HG03575 (cell line): ENCODE results near the gene BTBD16.

Source experiments
- ATAC-seq: cut with Tn5 transposase; IDR thresholded peaks from one replicate; pipeline ENCODE4 v1.9.1; 2021; ENCODE audit not compliant: unreplicated experiment, insufficient number of reproducible peaks, low FRiP score; ENCODE audit errors: extremely low read depth

BTBD16 gene

DNA sequence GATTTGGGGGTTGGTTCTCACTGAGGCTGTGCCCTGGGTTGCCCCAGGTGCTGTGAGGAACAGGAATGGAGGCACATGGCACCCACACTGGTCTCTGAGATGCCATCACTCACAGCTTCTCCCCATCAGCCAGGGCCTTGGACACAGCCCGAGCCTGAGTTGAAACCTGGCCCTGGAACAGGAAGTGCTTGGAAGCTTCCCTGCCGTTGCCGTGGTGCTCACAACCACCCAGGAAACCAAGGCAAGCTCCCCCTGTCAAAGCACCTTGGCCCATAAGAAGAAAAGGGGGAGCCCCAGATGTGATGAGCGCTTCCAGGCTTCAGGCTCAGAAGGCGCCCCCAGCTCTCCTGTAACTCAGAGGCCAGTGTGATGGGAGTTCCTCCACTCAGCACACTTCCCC is at the start of gene BTBD16:
Gene BTBD16 (plus strand): TSS at position 221 of the 400 bp plus-strand sequence. CDS start 3,786 bp downstream, outside the sequence.
- no peak for ATAC-seq

DNA sequence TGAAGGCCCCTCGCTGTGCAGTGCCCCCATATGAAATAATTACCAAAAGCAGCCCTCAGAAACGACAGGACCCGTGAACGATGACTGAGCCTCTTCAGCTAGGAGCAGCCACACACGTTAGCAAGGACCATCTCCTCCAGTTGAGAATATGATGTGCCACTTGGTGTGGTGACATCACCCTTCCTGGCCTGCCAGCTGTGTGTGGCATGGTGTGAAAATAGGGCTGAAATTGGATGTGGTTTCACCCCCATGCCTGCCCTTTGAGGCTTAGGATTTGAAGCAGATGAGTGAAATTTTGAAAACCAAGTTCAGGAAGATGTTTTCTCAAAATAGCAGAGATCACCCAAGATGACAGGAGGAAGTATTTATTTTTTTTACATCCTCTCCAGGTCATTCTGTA is 49.1 kb upstream of the BTBD16 start:
- ATAC-seq: no peak

DNA sequence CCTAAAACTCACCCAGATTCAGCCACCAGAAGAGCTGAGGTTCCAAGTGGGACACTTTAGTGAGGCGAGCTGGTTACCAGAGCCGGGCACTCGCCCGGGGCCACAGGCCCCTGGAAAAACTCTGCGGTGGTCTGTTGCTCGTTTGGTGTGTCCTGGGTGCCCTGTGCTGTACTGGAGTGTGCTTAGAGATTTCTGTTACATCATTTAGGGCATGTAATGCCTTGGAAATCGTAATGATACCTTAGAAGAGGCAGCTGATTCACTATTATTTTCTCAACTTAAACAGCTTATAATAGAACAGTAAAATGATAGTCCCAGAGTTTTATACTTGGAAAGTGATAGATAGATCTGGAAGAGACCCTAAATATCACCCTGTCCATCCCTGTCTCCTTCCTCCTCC is 48.5 kb upstream of the BTBD16 start:
- no peak for ATAC-seq

DNA sequence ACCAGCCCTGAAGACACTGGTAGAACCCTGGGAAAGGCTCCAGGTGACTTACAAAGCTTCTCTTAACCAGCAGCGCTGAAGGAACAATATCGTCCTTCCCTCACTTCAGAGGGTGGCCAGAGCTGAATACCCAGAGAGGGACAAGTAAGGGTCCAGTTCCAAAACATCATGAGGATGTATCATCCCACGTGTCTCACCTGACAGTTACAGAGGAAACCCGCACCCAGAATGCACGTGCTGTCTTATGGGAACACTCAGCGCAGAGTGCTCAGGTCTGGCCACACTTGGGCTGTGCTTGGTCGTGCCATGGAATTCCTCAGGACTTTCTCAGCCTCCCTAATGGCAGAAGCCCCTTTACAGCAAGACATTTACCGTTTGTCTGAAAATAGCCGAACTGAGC is 46.9 kb upstream of the BTBD16 start:
- ATAC-seq: no peak

- ATAC-seq: no peak
Observed at GRCh38 chr10:122225330-122225729, 45.8 kb upstream of the BTBD16 start.

- no peak for ATAC-seq
Observed at GRCh38 chr10:122227754-122228153, 43.3 kb upstream of the BTBD16 start.

DNA sequence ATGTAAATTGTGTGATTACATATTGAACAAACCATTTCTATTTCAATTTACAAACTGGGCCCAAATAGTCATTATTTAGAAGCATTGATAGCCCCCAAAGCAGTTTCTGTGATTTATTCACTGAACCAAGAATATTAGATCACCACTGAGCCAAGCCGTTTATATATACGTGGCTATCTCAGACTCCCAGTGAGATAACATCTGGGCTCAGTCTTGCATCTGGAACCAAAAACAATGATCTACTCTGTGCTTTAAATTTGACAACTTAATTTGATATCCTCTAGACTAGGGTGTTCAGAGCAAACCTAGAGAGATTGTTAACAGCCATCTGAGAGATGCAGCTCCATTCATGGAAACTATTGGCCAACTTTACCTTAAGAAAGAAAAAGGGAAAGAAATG is 41.4 kb upstream of the BTBD16 start:
- ATAC-seq: no peak

- no peak for ATAC-seq
Observed at GRCh38 chr10:122230222-122230621, 40.9 kb upstream of the BTBD16 start.

DNA sequence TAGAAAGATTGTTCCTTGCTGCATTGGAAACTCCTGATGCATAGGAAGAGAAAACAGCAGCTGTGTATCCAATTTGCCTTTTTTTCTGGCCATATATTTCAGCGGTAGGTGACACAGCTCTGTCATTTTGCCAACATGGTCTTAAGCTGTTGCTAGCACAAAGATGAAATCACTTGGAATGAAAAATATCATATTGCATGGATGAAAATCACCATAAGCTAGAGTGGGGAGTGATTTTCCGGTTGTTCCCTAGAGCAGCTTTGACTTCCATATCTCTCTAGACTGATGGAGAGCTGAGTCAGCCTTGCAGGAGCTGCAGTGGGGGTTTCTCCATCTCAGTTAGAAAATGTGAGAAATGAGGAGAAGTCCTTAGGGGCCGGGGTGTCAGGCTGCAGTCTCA is 38.3 kb upstream of the BTBD16 start:
- no peak for ATAC-seq

DNA sequence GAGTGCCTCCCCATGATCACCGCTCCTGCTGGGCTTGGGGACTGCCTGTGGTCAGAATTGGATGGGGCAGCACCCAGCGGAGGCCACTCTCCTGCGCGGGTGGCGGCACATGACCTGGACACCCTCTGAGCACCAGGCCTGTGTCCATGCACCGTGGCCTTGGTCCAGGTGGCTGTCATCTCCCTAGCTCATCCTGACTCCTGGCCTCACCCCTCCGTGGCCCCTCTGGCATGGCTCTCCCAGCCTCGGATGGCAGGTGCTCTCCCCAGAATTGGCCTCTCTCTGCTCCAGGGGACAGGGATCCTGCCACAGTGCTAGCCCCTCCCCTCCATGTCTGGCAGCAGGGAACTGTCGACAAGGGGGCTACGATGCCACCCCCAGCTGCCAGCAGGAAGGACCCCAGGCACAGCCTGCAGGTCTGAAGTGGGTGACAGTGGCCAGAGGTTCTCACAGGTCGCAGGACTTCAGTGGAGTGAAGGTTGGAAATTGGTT is 37.2 kb upstream of the BTBD16 start:
- no peak for ATAC-seq

DNA sequence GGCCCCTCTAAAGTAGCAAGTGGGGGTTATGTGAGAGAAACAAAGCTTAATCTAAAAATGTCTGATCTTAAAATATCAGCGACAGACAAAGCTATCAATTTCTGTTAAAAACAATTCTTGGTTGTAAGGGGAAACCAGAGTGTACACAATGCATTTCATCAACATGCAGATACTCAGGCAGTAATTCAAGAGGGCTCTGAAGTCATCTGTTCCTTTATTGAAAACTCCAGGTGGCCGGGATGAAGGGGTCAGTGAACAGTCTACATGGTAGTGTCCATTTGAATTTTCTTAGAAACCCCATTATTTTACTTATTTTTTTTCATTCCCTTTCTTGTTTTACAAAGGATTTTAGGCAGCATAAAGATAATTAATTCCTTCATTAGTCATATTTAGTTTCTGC is 36.7 kb upstream of the BTBD16 start:
- ATAC-seq: no peak

DNA sequence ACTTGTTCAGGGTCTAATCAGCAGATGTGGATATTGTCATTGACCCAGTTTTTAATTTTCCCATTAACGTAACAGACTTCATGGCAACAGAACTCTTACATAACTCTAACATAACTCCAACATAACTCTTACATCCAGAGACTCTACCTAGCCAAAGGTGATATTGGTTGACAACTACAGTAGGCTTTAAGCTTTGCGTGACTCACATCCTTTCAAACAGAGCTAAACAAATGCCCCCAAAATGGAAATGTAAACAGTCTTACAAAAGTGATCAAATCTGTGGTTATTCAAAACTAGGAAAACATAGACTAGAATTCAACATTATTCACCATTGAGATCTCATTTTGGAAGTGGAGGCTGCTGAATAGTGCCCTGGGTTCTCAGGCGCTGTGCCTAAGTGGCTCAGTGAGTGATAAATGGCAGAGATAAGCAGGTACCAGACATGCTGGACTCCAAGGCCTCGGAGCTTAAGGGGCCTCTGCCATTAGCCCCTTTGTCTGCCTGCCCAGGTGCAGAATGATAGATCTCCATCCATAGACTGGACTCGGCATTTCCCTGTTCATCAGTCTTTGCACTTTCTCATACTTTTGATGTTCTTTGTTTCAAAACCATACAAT is 34.3 kb upstream of the BTBD16 start:
- no peak for ATAC-seq

- ATAC-seq: no peak
Observed at GRCh38 chr10:122237331-122237990, 33.6 kb upstream of the BTBD16 start.

GRCh38 chr10:122239578-122240257 is 31.4 kb upstream of the BTBD16 start:
- no peak for ATAC-seq

- no peak for ATAC-seq
Observed at GRCh38 chr10:122240401-122240800, 30.7 kb upstream of the BTBD16 start.

DNA sequence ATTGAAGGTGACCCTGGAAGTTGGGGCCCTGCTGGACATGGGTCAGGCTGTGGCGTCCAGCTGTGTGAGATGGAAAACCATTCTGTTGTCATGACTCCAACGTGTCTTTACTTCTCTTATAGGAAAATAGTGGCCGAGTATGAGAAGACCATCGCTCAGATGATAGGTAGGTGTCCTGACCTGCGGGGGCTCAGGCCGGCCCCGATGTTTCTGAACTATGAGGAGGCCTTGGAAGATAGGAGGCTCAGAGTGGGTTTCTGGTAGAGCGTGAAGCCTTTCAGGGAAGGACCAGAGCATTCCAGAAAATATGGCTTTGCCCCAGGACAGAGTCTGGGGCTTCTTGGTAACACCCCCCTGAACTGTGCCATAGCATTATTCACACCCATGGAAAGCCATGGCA is 29.3 kb upstream of the BTBD16 start:
- no peak for ATAC-seq

DNA sequence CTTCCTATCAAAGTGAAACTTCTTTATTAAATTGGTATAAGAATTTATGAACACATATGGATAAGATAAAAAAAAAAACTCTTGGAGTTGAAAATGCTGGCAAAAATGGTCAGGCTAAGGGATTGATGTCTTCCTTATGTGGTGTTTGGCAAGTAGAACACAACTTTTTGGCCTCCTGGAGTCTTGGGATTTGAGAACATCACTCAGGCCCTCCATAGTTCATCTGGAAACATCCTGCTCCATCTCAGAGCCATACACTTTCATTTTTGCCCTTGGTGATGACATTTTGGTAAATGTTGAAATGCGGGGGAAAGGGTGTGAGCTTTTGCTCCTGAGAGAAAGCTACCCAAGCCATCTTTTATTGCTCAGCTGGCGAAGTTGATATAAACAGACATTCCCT is 27.5 kb upstream of the BTBD16 start:
- ATAC-seq: no peak

DNA sequence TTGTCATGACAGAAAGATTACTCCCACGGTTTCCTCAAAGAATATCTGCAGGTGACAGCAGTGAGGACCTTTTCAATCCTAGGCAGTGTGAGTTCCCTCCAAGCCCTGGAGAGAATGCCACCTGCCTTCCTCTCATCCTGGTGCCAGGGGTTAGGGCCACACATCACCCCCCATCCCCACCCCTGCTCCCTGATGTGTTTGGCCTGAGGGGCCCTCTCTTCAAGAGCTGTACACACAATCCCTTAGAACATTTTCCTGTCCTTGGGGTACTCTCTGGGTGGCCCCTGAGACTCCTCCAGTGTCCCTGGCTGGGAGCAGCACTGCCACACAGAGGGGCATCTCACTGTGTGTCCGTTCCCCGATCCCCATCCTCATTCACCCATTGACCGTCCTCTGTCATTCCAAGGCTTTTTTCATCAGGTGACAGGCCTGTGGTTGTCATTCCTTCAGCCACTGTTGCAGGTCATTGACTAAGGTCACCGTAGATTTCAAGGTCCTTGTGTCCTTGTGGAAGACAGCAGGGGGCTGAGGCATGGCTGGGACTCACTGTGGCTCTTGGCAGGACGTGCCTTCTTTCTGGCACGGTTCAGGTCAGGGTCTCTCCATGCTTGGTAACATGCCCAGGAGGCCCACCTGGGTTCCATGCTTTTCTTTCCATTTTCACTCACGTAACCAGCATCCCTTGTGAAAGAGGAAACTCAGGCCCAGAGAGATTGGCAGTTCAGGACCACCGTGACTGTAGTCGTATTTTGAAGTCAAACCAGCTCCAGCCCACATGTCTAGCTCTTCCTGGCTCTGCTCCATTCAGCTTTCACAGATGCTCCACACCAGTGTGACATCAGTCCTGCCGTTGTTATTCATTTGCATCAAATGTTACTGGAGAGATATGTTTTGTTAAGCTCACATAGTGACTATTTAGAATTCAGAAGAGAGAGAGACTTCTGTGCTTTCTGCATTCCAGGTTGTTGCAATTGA is 26.8 kb upstream of the BTBD16 start:
- no peak for ATAC-seq

DNA sequence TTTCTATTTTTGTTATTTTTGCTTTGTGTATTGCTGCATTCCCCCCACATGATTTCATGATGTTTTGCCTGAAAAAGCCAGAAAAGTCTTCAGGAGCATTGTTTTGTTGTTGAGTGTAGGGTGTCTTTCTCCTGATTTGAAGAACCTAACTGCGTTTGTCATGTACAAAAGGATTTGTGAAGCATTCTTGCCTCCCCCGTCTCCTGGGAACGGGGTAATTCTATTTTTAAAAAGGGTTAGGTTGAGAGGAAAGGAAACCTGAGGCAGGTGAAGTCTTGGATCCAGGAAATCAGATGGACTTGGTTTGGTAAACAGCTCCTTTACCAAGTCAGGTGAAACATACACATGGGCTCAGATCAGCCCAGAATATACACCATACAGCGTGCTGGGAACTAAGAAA is 26.0 kb upstream of the BTBD16 start:
- no peak for ATAC-seq
